Astrocyte (in vitro differentiated cells and primary cell): Measurements from ENCODE around the gene CTRB2.

Source experiments
- EZH2 ChIP-seq: IDR thresholded peaks from 2 replicates; pipeline ENCODE4 v1.6.1; 2012; ENCODE audit warnings: mild to moderate bottlenecking, low read length, inconsistent platforms; ENCODE audit not compliant: insufficient read depth
- TF ChIP-seq, protein P1 (sequence below): IDR thresholded peaks from 2 replicates; pipeline ENCODE4 v1.5.1; 2011; ENCODE audit warnings: low read depth, mild to moderate bottlenecking, inconsistent platforms, low read length, moderate library complexity; ENCODE audit not compliant: insufficient read depth

DNA sequence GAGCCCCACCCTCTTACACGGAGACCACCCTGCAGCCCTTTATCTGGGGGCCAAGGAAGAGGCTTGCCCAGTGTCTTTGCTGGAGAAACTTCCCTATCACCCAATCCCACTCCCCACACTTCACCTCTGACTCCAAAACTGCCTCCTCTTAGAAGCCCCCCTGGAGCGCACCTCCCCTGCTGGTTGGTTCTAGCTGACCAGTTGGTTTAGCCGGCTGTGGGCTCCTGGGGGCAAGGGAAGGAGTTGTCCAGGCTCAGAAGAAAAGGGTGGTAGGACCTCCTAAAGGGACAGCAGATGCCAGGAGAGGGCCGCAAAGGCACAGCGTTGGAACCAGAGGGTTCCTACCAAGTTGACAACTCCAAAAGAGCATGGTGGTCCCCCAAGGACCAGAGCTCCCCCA is 42.5 kb upstream of the CTRB2 start:
- TF ChIP-seq, protein P1, sequence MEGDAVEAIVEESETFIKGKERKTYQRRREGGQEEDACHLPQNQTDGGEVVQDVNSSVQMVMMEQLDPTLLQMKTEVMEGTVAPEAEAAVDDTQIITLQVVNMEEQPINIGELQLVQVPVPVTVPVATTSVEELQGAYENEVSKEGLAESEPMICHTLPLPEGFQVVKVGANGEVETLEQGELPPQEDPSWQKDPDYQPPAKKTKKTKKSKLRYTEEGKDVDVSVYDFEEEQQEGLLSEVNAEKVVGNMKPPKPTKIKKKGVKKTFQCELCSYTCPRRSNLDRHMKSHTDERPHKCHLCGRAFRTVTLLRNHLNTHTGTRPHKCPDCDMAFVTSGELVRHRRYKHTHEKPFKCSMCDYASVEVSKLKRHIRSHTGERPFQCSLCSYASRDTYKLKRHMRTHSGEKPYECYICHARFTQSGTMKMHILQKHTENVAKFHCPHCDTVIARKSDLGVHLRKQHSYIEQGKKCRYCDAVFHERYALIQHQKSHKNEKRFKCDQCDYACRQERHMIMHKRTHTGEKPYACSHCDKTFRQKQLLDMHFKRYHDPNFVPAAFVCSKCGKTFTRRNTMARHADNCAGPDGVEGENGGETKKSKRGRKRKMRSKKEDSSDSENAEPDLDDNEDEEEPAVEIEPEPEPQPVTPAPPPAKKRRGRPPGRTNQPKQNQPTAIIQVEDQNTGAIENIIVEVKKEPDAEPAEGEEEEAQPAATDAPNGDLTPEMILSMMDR, result no peak
- no peak for TF ChIP-seq EZH2
